Lower leg skin (tissue), 3 donors: Measurements from ENCODE around the gene HMGXB4.

ENCODE experiments used
- POLR2A ChIP-seq, 2 donors: fragments of 450-650 bp; IDR thresholded peaks; one replicate each; pipeline ENCODE4 v1.6.1; 2016 to 2017; ENCODE audit warnings: antibody characterized with exemption in 2 of 2, mild to moderate bottlenecking in 1 of 2, moderate library complexity in 1 of 2
- TF ChIP-seq, protein P1 (sequence below), 3 donors: fragments of 450-650 bp; IDR thresholded peaks; one replicate each; pipeline ENCODE4 v1.5.1; 2016; ENCODE audit warnings: antibody characterized with exemption in 3 of 3, mild to moderate bottlenecking in 3 of 3, moderate library complexity in 2 of 3

DNA sequence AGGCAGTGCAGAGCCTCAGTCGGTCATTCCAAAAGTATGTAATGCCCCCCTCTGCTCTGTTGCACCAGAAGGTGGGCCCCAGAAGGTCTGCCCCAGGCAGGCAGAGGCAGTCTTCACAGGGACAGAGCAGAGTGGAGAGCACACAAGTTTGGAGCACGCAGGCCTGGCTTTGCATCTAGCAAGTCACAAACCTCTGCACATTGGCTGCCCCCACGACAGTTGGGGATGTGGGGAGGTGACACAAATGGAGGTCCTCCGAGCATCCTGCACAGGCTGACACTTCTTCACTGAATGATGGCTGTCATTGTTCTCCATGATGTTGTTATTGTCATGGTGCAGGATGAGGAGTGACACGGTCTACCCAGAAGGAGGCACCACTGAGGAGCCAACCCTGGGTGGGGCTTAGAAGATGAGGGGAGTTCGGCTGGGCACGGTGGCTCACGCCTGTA is 54.3 kb downstream of the HMGXB4 start:
- TF ChIP-seq, protein P1, sequence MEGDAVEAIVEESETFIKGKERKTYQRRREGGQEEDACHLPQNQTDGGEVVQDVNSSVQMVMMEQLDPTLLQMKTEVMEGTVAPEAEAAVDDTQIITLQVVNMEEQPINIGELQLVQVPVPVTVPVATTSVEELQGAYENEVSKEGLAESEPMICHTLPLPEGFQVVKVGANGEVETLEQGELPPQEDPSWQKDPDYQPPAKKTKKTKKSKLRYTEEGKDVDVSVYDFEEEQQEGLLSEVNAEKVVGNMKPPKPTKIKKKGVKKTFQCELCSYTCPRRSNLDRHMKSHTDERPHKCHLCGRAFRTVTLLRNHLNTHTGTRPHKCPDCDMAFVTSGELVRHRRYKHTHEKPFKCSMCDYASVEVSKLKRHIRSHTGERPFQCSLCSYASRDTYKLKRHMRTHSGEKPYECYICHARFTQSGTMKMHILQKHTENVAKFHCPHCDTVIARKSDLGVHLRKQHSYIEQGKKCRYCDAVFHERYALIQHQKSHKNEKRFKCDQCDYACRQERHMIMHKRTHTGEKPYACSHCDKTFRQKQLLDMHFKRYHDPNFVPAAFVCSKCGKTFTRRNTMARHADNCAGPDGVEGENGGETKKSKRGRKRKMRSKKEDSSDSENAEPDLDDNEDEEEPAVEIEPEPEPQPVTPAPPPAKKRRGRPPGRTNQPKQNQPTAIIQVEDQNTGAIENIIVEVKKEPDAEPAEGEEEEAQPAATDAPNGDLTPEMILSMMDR (IDR thresholded peaks at IDR 0.05): no peak
- no peak for TF ChIP-seq POLR2A (IDR thresholded peaks at IDR 0.05)
